ENCODE results near the gene CLNS1A. TPM values are rescaled to one million over a fixed set of nuclear protein-coding genes. Genes with fewer than 3 reads are reported as not detected.
"Not testable (repeated sequence)": the region's sequence is repeated elsewhere in the genome, so short reads cannot be mapped to it uniquely, and the experiment has no call there.

Gene CLNS1A
- total RNA-seq = 110 and 117 TPM in 2 replicates

- peak; percentile 61 to 89 for DNase-seq (ENCODE audit: low read depth in 2 of 2)
Measured at GRCh38 chr11:77637345-77638165, at the start of gene CLNS1A. Gene CLNS1A (minus strand): TSS chr11:77637794. CDS start chr11:77637714, 80 bp downstream.

DNA sequence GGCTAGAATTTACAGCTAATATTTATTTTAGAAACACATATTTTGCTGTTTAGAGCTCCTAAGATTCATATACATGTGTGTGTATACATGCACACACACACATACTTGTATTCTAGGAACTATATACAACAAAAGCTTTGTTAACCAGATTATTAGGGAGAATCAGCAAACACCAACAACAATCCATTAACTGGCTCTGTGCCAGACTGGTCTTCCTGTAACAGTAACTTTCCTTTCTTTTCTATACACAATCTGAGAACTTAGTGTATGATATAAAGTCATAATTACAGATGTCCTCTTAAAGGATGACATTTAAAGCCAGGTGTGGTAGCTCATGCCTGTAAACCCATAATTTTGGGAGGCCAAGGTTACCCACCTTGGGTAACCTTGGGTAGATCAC lies 49.5 kb upstream of the CLNS1A start:
- peak in 1 of 2 donors; percentile 39 for DNase-seq (ENCODE audit: low read depth in 2 of 2)

DNA sequence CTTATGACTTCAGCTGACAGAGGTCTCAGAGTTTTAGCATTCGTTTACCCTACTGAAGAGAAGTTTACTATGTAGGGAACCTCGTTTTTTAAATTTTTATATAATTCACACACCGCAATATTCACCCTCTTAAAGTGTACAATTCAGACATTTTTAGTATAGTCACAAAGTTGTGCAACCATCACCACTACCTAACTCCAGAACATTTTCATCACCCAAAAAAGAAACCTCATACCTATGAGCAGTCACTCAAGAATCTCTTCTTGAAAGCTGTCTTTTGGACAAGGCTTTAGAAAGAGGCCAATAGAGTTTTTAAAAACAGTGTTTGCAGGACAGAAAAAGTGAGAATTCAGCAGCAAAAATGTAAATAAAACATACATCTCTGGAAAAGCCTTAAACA lies 39.5 kb upstream of the CLNS1A start:
- no peak for DNase-seq (ENCODE audit: low read depth in 2 of 2)

GRCh38 chr11:77672264-77672663 lies 34.7 kb upstream of the CLNS1A start:
- DNase-seq (ENCODE audit: low read depth in 2 of 2) = no peak

- DNase-seq (ENCODE audit: low read depth in 2 of 2) = peak in 1 of 2 donors; percentile 4
Measured at GRCh38 chr11:77669848-77670511, 32.4 kb upstream of the CLNS1A start.

- DNase-seq (ENCODE audit: low read depth in 2 of 2) = no peak
Measured at GRCh38 chr11:77668760-77669159, 31.2 kb upstream of the CLNS1A start.

DNA sequence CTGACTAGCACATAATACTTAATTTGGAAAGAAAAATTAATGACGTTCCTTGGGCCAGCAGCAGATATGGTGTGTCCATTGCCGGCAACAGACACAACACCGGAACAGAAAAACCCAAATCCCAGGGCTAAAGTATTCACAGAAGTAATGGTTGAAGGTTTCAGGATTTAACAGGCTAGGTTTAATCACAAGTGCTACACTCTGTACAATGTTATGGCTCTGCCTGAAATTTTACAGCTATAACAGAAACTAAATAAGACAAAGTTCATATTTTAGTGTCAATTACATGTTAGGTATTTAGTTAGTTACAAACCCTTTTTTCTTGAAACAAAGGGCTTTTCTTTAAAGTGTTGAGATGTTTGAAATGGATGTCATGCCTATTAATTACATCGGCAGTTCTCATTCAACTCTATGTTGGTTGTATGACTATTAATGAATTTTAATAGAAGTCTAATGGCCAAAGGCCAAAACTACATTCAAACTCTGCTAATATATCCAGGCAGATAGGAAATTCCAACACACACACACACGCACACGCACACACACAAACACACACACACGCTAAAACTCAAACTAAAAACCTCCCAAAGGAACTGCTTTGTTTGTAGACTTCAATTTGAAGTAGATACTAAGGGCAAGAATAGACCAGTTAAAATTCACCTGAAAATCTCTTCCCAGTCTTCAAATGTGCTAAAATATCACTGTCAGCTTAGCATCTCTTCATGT lies 27.8 kb upstream of the CLNS1A start:
- peak; percentile 29 to 44 for DNase-seq (ENCODE audit: low read depth in 2 of 2)

DNA sequence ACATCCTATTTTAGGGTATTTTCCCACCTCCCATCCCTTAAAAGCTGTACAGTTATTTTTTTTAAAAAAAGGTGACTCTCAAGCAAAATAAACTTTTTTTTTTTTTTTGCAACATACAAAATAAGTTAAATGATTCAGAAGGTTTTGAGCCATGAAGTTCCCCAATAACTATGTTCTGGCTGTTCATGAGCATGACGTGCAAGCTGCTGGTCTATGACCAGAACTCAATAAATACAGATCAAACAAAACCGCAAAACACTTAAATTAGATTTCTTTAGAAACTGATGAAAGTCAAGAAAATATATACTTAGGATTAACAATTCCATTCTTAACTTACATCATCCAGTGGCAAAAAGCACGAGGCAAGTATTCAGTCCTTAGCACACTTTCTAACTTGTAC lies 24.1 kb upstream of the CLNS1A start:
- DNase-seq (ENCODE audit: low read depth in 2 of 2) = no peak

- DNase-seq (ENCODE audit: low read depth in 2 of 2) = no peak
Measured at GRCh38 chr11:77660947-77661346, 23.4 kb upstream of the CLNS1A start.

DNA sequence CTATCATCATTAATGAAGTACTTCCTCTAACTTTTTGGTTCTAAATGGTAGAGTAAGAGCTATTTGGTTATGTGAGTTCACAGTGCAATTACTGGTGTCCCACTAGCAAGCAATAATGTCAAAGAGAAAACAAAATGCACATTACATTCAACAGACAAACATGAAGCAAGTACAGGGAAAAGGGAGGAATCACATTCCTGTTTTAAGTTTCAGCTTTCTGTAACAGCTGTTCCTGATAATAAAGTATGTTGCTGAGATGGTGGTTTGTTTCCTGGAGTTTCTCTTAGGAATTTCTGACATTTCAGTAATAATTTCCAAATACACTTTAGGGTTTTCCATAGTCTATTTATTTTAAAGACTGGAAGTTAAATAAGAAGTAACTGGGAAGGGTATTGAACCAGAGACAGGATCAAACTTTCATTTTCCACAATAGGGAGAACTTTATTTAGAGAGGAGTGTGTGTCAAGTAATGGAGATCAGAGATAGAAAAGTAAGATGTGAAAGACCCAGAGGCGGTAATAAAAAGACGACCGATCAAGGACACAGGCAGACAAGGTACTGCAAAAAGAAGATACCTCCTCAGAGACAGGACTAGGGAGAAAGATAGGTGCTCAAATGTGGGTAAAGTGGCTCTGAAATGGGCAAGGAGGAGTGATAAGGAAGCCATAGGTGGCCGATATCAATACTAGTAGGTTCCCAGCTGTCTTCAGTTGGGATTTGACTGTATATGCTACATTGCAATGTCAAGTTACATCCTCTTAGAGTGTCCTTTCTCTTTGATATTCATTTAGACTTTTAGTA lies 20.8 kb upstream of the CLNS1A start:
- no peak for DNase-seq (ENCODE audit: low read depth in 2 of 2)

DNA sequence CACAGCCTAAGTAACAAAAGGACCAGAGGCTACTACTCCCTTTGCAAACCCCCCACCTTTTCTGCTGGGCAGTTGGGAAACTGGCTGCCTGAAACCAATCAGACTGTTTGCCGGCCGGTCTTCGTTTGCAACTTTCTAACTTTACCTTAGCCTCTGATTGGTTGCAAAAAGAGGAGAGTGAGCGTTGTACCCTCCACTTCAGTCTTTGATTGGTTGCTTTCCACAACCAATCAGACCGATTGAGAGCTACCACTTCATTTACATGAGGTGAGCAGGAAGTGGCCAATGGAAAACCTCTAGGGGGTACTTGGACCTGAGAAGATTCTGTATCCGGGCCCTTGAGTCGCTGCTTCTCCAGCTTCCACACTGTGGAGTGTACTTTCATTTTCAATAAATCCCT lies 18.8 kb upstream of the CLNS1A start:
- DNase-seq (ENCODE audit: low read depth in 2 of 2) = no peak

GRCh38 chr11:77654770-77655434 lies 17.3 kb upstream of the CLNS1A start:
- no peak for DNase-seq (ENCODE audit: low read depth in 2 of 2)

DNA sequence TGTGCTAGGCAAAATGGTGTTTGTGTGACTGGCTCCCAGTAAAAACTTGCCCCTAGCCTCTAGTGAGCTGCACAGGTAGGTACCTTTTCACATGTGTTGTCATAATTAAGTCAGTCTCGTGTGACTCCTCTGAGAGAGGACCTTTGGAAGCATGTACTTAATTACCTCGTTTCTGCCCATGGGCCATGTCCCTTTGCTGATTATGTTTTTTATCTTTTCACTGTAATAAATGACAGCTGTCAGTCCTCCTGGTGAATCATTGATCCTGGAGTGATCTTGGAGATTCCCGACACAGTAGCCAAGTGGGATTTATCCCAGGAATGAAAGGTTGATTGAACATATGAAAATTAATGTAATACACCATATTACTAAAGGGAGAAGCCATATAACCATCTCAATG lies 12.5 kb upstream of the CLNS1A start:
- no peak for DNase-seq (ENCODE audit: low read depth in 2 of 2)

GRCh38 chr11:77647654-77648305 lies 10.2 kb upstream of the CLNS1A start:
- no peak for DNase-seq (ENCODE audit: low read depth in 2 of 2)

GRCh38 chr11:77644887-77645286 lies 7.3 kb upstream of the CLNS1A start:
- DNase-seq (ENCODE audit: low read depth in 2 of 2) = no peak

DNA sequence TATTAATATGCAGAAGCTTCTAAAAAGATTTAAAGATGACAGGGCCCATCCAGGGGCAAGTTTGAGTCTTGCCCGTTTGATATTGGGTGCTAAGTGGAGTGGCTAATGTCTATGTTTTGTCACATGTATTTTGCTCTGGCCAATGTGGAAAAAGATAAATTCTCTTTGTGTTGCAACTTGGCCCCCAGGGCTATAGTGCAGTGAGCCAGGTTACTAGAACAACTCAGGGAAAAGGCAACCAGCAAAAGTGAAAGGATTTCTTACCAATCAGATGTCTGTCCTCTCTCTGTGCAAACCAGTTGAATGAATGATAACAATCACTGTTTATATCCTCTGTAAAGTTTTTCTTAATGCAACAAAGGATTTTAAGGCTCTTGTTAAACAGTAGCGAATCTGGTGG lies 4.6 kb upstream of the CLNS1A start:
- no peak for DNase-seq (ENCODE audit: low read depth in 2 of 2)

- DNase-seq (ENCODE audit: low read depth in 2 of 2) = no peak
Measured at GRCh38 chr11:77636731-77637344, 756 bp downstream of the CLNS1A start.

- DNase-seq (ENCODE audit: low read depth in 2 of 2) = not testable (repeated sequence)
Measured at GRCh38 chr11:77633926-77634325, 3.7 kb downstream of the CLNS1A start.

- DNase-seq (ENCODE audit: low read depth in 2 of 2) = no peak
Measured at GRCh38 chr11:77630157-77630710, 7.4 kb downstream of the CLNS1A start.

All from dermis microvascular lymphatic vessel endothelial cell (primary cell).